ENCODE data around the gene B3GALT5. TPM values are rescaled to one million over a fixed set of nuclear protein-coding genes. Genes with fewer than 3 reads are reported as not detected.

Gene B3GALT5
- total RNA-seq (ENCODE audit: unreplicated experiment): 7.3 TPM
- long read RNA-seq: 0 reads

GRCh38 chr21:39612233-39613040 is at the start of gene B3GALT5:
Gene B3GALT5, plus strand, starts transcription at chr21:39612940. Its CDS starts 47,620 bp downstream, at chr21:39660560.
- no peak for TF ChIP-seq CTCF (IDR thresholded peaks at IDR 0.05; ENCODE audit: unreplicated experiment)
- H3K27me3 Mint-ChIP-seq (ENCODE audit: unreplicated experiment): peaks cover 4% of the 10 kb centered on the region
- peaks cover 9% of the 10 kb centered on the region for H3K36me3 Mint-ChIP-seq (ENCODE audit: low read depth, unreplicated experiment)
- peak within 1 kb of the TSS; percentile 96 for H3K4me3 Mint-ChIP-seq (ENCODE audit: unreplicated experiment)
- no peak within 1 kb of the TSS for H3K27ac Mint-ChIP-seq (ENCODE audit: unreplicated experiment)
- H3K4me1 Mint-ChIP-seq (ENCODE audit: unreplicated experiment): peaks cover 33% of the 10 kb centered on the region
- DNase-seq (ENCODE audit: low spot score): peak; percentile 72
- H3K9me3 Mint-ChIP-seq (ENCODE audit: unreplicated experiment): no peaks in the 10 kb centered on the region

GRCh38 chr21:39564200-39564599 is 48.5 kb upstream of the B3GALT5 start:
- DNase-seq (ENCODE audit: low spot score): no peak
- no peaks in the 10 kb centered on the region for H3K9me3 Mint-ChIP-seq (ENCODE audit: unreplicated experiment)
- H3K36me3 Mint-ChIP-seq (ENCODE audit: low read depth, unreplicated experiment): no peaks in the 10 kb centered on the region
- H3K4me1 Mint-ChIP-seq (ENCODE audit: unreplicated experiment): no peaks in the 10 kb centered on the region
- H3K27ac Mint-ChIP-seq (ENCODE audit: unreplicated experiment): no peak overlapping the region
- no peak for TF ChIP-seq CTCF (IDR thresholded peaks at IDR 0.05; ENCODE audit: unreplicated experiment)
- H3K27me3 Mint-ChIP-seq (ENCODE audit: unreplicated experiment): peaks cover 1% of the 10 kb centered on the region
- H3K4me3 Mint-ChIP-seq (ENCODE audit: unreplicated experiment): no peak overlapping the region

GRCh38 chr21:39567180-39567972 is 45.4 kb upstream of the B3GALT5 start:
- Mint-ChIP-seq H3K27me3 (ENCODE audit: unreplicated experiment) (no peaks in the 10 kb centered on the region), H3K27ac (ENCODE audit: unreplicated experiment) (no peak overlapping the region), H3K4me1 (ENCODE audit: unreplicated experiment) (peaks cover 3% of the 10 kb centered on the region), H3K36me3 (ENCODE audit: low read depth, unreplicated experiment) (no peaks in the 10 kb centered on the region), H3K4me3 (ENCODE audit: unreplicated experiment) (no peak overlapping the region), H3K9me3 (ENCODE audit: unreplicated experiment) (no peaks in the 10 kb centered on the region)
- no peak for TF ChIP-seq CTCF (IDR thresholded peaks at IDR 0.05; ENCODE audit: unreplicated experiment)
- DNase-seq (ENCODE audit: low spot score): no peak

GRCh38 chr21:39568361-39568760 is 44.4 kb upstream of the B3GALT5 start:
- H3K4me1 Mint-ChIP-seq (ENCODE audit: unreplicated experiment): peaks cover 3% of the 10 kb centered on the region
- no peak overlapping the region for H3K27ac Mint-ChIP-seq (ENCODE audit: unreplicated experiment)
- no peaks in the 10 kb centered on the region for H3K27me3 Mint-ChIP-seq (ENCODE audit: unreplicated experiment)
- H3K9me3 Mint-ChIP-seq (ENCODE audit: unreplicated experiment): no peaks in the 10 kb centered on the region
- H3K4me3 Mint-ChIP-seq (ENCODE audit: unreplicated experiment): no peak overlapping the region
- no peaks in the 10 kb centered on the region for H3K36me3 Mint-ChIP-seq (ENCODE audit: low read depth, unreplicated experiment)
- TF ChIP-seq CTCF (IDR thresholded peaks at IDR 0.05; ENCODE audit: unreplicated experiment): no peak
- no peak for DNase-seq (ENCODE audit: low spot score)

All from endothelial cell (in vitro differentiated cells).